CD14-positive monocyte (primary cell): ENCODE data around the gene SCGB1C2. TPM values are rescaled to one million over a fixed set of nuclear protein-coding genes. Genes with fewer than 3 reads are reported as not detected.

Experiments
- DNase-seq, 3 donors: peaks; one replicate each; pipeline ENCODE4 v3.0.0-alpha.2; 2011 to 2022
- H2AFZ ChIP-seq: 2 replicates; pipeline ENCODE4 v1.6.0; 2012; ENCODE audit warnings: mild to moderate bottlenecking, low read depth, low read length, inconsistent platforms; ENCODE audit not compliant: insufficient read depth, poor library complexity, severe bottlenecking
- H3K27ac ChIP-seq, 2 donors: 1 replicate in 1 of 2; 2 replicates in 1 of 2; pipeline ENCODE4 v1.5.1; 2012 to 2013; ENCODE audit warnings: low read length in 2 of 2, control low read depth in 1 of 2, inconsistent platforms in 1 of 2, low read depth in 1 of 2, mild to moderate bottlenecking in 1 of 2
- H3K27me3 ChIP-seq, 2 donors: one replicate each; pipeline versions ENCODE4 v1.6.0 to v1.6.1; 2011 to 2013; ENCODE audit warnings: low read length in 2 of 2; ENCODE audit not compliant: control insufficient read depth in 2 of 2, insufficient read depth in 2 of 2
- H3K36me3 ChIP-seq, 2 donors: replicated peaks in 1 of 2; 1 replicate in 1 of 2; 2 replicates in 1 of 2; pipeline versions ENCODE4 v1.5.1 to v1.6.1; 2012 to 2013; ENCODE audit warnings: low read length in 2 of 2, control low read depth in 1 of 2, inconsistent platforms in 1 of 2, mild to moderate bottlenecking in 1 of 2; ENCODE audit not compliant: insufficient read depth in 2 of 2, control insufficient read depth in 1 of 2
- H3K4me1 ChIP-seq, 2 donors: 1 replicate in 1 of 2; 2 replicates in 1 of 2; pipeline versions ENCODE4 v1.5.1 to v1.6.1; 2012 to 2013; ENCODE audit warnings: low read length in 2 of 2, control low read depth in 1 of 2, inconsistent platforms in 1 of 2, mild to moderate bottlenecking in 1 of 2, moderate library complexity in 1 of 2; ENCODE audit not compliant: insufficient read depth in 2 of 2, control insufficient read depth in 1 of 2
- H3K4me2 ChIP-seq: replicated peaks from 2 replicates; pipeline ENCODE3; 2012; ENCODE audit warnings: low read length, moderate library complexity, mild to moderate bottlenecking; ENCODE audit not compliant: poor library complexity, severe bottlenecking; ENCODE audit errors: extremely low read depth
- H3K4me3 ChIP-seq, 3 experiments: fragments of 200-600 bp in 1 of 3; sonication (generic) in 1 of 3; replicated peaks in 1 of 3; 1 replicate in 2 of 3; 2 replicates in 1 of 3; pipeline ENCODE4 v1.5.1; 2011 to 2013; ENCODE audit warnings: low read length in 3 of 3, mild to moderate bottlenecking in 3 of 3, control low read depth in 2 of 3, low read depth in 2 of 3, inconsistent platforms in 1 of 3, moderate library complexity in 1 of 3
- H3K79me2 ChIP-seq: 2 replicates; pipeline ENCODE4 v1.6.0; 2012; ENCODE audit warnings: mild to moderate bottlenecking, control low read depth, inconsistent platforms, low read length, moderate library complexity; ENCODE audit not compliant: insufficient read depth
- H3K9ac ChIP-seq: 2 replicates; pipeline ENCODE4 v1.6.0; 2017; ENCODE audit warnings: low read length, mild to moderate bottlenecking; ENCODE audit not compliant: insufficient read depth, poor library complexity, severe bottlenecking
- H3K9me3 ChIP-seq, 2 donors: replicated peaks in 1 of 2; 1 replicate in 1 of 2; 2 replicates in 1 of 2; pipeline versions ENCODE4 v1.5.1 to v1.6.1; 2012 to 2013; ENCODE audit warnings: low read length in 2 of 2, control low read depth in 1 of 2; ENCODE audit not compliant: control insufficient read depth in 1 of 2, insufficient read depth in 1 of 2
- H4K20me1 ChIP-seq: 2 replicates; pipeline ENCODE4 v1.6.0; 2012; ENCODE audit warnings: mild to moderate bottlenecking, low read length, control low read depth, moderate library complexity; ENCODE audit not compliant: insufficient read depth
- H3K27ac Mint-ChIP-seq, 7 donors: one replicate each; pipeline ENCODE4 v1.8.0; 2020; ENCODE audit warnings: mild to moderate bottlenecking in 7 of 7, mixed read lengths in 7 of 7, moderate library complexity in 6 of 7, inconsistent platforms in 2 of 7
- H3K27me3 Mint-ChIP-seq, 3 donors: one replicate each; pipeline ENCODE4 v1.8.0; 2021 to 2022; ENCODE audit warnings: low read depth in 3 of 3, mild to moderate bottlenecking in 3 of 3, mixed read lengths in 3 of 3, moderate library complexity in 3 of 3, inconsistent platforms in 1 of 3
- H3K36me3 Mint-ChIP-seq, 2 donors: one replicate each; pipeline ENCODE4 v1.8.0; 2020; ENCODE audit warnings: mixed read lengths in 2 of 2, inconsistent platforms in 1 of 2, mild to moderate bottlenecking in 1 of 2
- H3K4me1 Mint-ChIP-seq: one replicate; pipeline ENCODE4 v1.8.0; 2020; ENCODE audit warnings: mild to moderate bottlenecking, mixed read lengths
- H3K4me3 Mint-ChIP-seq, 2 donors: one replicate each; pipeline ENCODE4 v1.8.0; 2020; ENCODE audit warnings: mild to moderate bottlenecking in 2 of 2, mixed read lengths in 2 of 2, moderate library complexity in 1 of 2
- H3K9me3 Mint-ChIP-seq, 7 donors: one replicate each; pipeline ENCODE4 v1.8.0; 2020 to 2022; ENCODE audit warnings: mixed read lengths in 7 of 7, mild to moderate bottlenecking in 6 of 7, moderate library complexity in 6 of 7, inconsistent platforms in 2 of 7
- WGBS: methylation state at CpG from one replicate; pipeline ENCODE4 v1.1.5; 2013; ENCODE audit warnings: missing lambda C conversion rate; ENCODE audit not compliant: insufficient coverage; 5-methylcytosine and 5-hydroxymethylcytosine counted together
- intact Hi-C, 2 donors: fragments of 100-400 bp; cut with micrococcal nuclease; formaldehyde crosslinking; loops; one replicate each; pipeline versions ENCODE4 v1.15.0 to v1.15.1; 2023
- polyA plus RNA-seq, 3 donors: library from polyadenylated mRNA; depleted of rRNA in 1 of 3; unstranded in 2 of 3; stranded (reverse) in 1 of 3; fragments of 300-500 nt in 2 of 3; fragments of >200 nt in 1 of 3; fragmentation: Illumina TruSeq in 2 of 3; gene quantifications; 1 replicate in 2 of 3; 2 replicates in 1 of 3; pipeline ENCODE4 v1.2.3, GENCODE V29; 2012 to 2021
- TF ChIP-seq, protein P1 (sequence below): fragments of 200-600 bp; IDR thresholded peaks from one replicate; pipeline ENCODE4 v1.8.0; 2022; ENCODE audit warnings: antibody characterized with exemption, mild to moderate bottlenecking

SCGB1C2 gene
- polyA plus RNA-seq, 3 donors = not detected

DNA sequence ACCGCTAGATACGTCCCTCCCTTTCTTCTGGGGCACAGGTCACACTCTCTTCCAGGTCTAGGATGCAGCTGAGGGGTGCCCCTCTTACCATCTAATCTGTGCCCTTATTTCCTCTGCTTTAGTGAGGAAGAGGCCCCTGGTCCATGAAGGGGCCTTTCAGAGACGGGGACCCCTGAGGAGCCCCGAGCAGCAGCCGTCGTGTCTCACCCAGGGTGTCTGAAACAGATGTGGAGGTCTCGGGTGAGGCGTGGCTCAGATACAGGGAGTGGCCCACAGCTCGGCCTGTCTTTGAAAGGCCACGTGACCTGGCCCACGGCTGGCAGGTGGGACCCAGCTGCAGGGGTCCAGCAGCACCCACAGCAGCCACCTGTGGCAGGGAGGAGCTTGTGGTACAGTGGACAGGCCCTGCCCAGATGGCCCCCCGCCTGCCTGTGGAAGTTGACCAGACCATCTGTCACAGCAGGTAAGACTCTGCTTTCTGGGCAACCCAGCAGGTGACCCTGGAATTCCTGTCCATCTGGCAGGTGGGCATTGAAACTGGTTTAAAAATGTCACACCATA is 15.6 kb downstream of the SCGB1C2 start:
- Histone ChIP-seq H3K36me3 (no peaks in the 10 kb centered on the region), H3K4me2 (no peak overlapping the region), H2AFZ (no peak overlapping the region), H3K4me1 (no peaks in the 10 kb centered on the region), H3K4me3 (no peak overlapping the region), H3K9ac (no peak overlapping the region), H3K9me3 (no peaks in the 10 kb centered on the region), H3K79me2 (no peaks in the 10 kb centered on the region), H3K27me3 (no peaks in the 10 kb centered on the region), H3K27ac (no peak overlapping the region), H4K20me1 (no peaks in the 10 kb centered on the region)
- H3K9me3 Mint-ChIP-seq = no peaks in the 10 kb centered on the region
- no peak overlapping the region for H3K27ac Mint-ChIP-seq
- H3K27me3 Mint-ChIP-seq = peaks cover 1 to 8% (median 3%) of the 10 kb centered on the region in 3 donors
- 91% methylated on average over 9 of the region's 12 CpGs for WGBS
- no peaks in the 10 kb centered on the region for H3K4me1 Mint-ChIP-seq
- no peak for DNase-seq
- intact Hi-C loops = no loop called here
- no peaks in the 10 kb centered on the region for H3K36me3 Mint-ChIP-seq
- TF ChIP-seq, protein P1, sequence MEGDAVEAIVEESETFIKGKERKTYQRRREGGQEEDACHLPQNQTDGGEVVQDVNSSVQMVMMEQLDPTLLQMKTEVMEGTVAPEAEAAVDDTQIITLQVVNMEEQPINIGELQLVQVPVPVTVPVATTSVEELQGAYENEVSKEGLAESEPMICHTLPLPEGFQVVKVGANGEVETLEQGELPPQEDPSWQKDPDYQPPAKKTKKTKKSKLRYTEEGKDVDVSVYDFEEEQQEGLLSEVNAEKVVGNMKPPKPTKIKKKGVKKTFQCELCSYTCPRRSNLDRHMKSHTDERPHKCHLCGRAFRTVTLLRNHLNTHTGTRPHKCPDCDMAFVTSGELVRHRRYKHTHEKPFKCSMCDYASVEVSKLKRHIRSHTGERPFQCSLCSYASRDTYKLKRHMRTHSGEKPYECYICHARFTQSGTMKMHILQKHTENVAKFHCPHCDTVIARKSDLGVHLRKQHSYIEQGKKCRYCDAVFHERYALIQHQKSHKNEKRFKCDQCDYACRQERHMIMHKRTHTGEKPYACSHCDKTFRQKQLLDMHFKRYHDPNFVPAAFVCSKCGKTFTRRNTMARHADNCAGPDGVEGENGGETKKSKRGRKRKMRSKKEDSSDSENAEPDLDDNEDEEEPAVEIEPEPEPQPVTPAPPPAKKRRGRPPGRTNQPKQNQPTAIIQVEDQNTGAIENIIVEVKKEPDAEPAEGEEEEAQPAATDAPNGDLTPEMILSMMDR = no peak
- no peak overlapping the region for H3K4me3 Mint-ChIP-seq

DNA sequence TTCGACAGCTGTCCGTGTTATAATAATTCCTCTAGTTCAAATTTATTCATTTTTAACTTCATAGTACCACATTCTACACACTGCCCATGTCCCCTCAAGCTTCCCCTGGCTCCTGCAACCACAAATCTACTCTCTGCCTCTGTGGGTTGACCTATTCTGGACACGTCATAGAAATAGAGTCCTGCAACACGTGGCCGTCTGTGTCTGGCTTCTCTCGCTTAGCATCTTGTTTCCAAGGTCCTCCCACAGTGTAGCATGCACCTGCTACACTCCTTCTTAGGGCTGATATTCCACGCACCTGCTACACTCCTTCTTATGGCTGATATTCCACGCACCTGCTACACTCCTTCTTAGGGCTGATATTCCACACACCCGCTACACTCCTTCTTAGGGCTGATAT is 16.5 kb downstream of the SCGB1C2 start:
- intact Hi-C loops = no loop called here
- H3K4me3 Mint-ChIP-seq = no peak overlapping the region
- no peaks in the 10 kb centered on the region for H4K20me1 ChIP-seq
- H3K4me2 ChIP-seq = no peak overlapping the region
- no peak overlapping the region for H2AFZ ChIP-seq
- TF ChIP-seq, protein P1 = no peak
- no peaks in the 10 kb centered on the region for H3K36me3 ChIP-seq
- H3K4me1 ChIP-seq = no peaks in the 10 kb centered on the region
- peaks cover 1 to 6% (median 3%) of the 10 kb centered on the region in 3 donors for H3K27me3 Mint-ChIP-seq
- H3K9me3 ChIP-seq = no peaks in the 10 kb centered on the region
- H3K27ac ChIP-seq = no peak overlapping the region
- no peak overlapping the region for H3K4me3 ChIP-seq
- no peak for DNase-seq
- H3K27me3 ChIP-seq = no peaks in the 10 kb centered on the region
- no peaks in the 10 kb centered on the region for H3K79me2 ChIP-seq
- H3K36me3 Mint-ChIP-seq = no peaks in the 10 kb centered on the region
- no peaks in the 10 kb centered on the region for H3K9me3 Mint-ChIP-seq
- 85% methylated on average over 9 of the region's 9 CpGs for WGBS
- no peak overlapping the region for H3K27ac Mint-ChIP-seq
- H3K4me1 Mint-ChIP-seq = no peaks in the 10 kb centered on the region
- no peak overlapping the region for H3K9ac ChIP-seq
